Measurements from ENCODE around the gene ZNF423. TPM values are rescaled to one million over a fixed set of nuclear protein-coding genes. Genes with fewer than 3 reads are reported as not detected.

The ZNF423 gene
- total RNA-seq, 1 donor from 2014 or later = 10.7 TPM

- H3K27me3 ChIP-seq (ENCODE audit: low read depth) = no peaks in the 10 kb centered on the region
- no peaks in the 10 kb centered on the region for H3K9me3 ChIP-seq
- ATAC-seq (no peak), DNase-seq (no peak)
- no peaks in the 10 kb centered on the region for H3K4me1 ChIP-seq
- TF ChIP-seq CTCF (IDR thresholded peaks at IDR 0.05) = no peak
- H3K27ac ChIP-seq = no peak overlapping the region
- no peaks in the 10 kb centered on the region for H3K36me3 ChIP-seq
- intact Hi-C loops (cut with DNase I) = no loop called here
- H3K4me3 ChIP-seq = no peak overlapping the region
Measured at GRCh38 chr16:49454426-49455180, 401.3 kb downstream of the ZNF423 start.

GRCh38 chr16:49453983-49454382 is 401.9 kb downstream of the ZNF423 start:
- Histone ChIP-seq H3K27ac (no peak overlapping the region), H3K4me1 (no peaks in the 10 kb centered on the region), H3K27me3 (ENCODE audit: low read depth) (no peaks in the 10 kb centered on the region), H3K9me3 (no peaks in the 10 kb centered on the region), H3K4me3 (no peak overlapping the region), H3K36me3 (no peaks in the 10 kb centered on the region)
- no peak for DNase-seq
- intact Hi-C loops (cut with DNase I) = no loop called here
- ATAC-seq = no peak
- TF ChIP-seq CTCF (IDR thresholded peaks at IDR 0.05) = no peak

- H3K9me3 ChIP-seq = no peaks in the 10 kb centered on the region
- ATAC-seq (no peak), DNase-seq (no peak)
- no peak overlapping the region for H3K4me3 ChIP-seq
- no peaks in the 10 kb centered on the region for H3K4me1 ChIP-seq
- H3K36me3 ChIP-seq = no peaks in the 10 kb centered on the region
- intact Hi-C loops (cut with DNase I) = no loop called here
- H3K27ac ChIP-seq = peak overlapping the region; percentile 51
- H3K27me3 ChIP-seq (ENCODE audit: low read depth) = no peaks in the 10 kb centered on the region
- TF ChIP-seq CTCF (IDR thresholded peaks at IDR 0.05) = no peak
Measured at GRCh38 chr16:49453021-49453420, 402.9 kb downstream of the ZNF423 start.

GRCh38 chr16:49452578-49452977 is 403.3 kb downstream of the ZNF423 start:
- ATAC-seq = no peak
- TF ChIP-seq CTCF (IDR thresholded peaks at IDR 0.05) = no peak
- H3K9me3 ChIP-seq = no peaks in the 10 kb centered on the region
- no peaks in the 10 kb centered on the region for H3K27me3 ChIP-seq (ENCODE audit: low read depth)
- DNase-seq = no peak
- peak overlapping the region; percentile 51 for H3K27ac ChIP-seq
- intact Hi-C loops (cut with DNase I) = no loop called here
- no peak overlapping the region for H3K4me3 ChIP-seq
- no peaks in the 10 kb centered on the region for H3K36me3 ChIP-seq
- no peaks in the 10 kb centered on the region for H3K4me1 ChIP-seq

DNA sequence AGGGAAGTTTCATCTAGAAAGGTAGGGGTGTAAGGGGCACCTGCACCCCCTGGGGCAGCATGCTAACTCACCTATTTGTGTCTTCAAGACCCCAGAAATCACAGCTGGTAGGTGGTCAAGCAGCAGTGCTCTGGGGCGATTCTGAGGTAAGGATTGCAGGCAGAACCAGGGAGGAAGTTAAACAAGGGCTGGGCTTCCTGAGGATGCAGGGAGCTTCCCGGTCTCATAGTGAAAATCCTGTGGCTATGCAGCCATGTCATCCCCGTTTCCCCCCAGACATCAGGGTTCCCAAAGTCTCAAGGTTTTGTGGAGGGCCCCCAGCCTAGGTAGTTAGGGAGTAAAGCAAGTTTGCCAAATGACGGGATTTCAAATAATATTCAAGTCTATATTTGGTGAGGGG is 403.8 kb downstream of the ZNF423 start:
- intact Hi-C loops (cut with DNase I) = no loop called here
- Histone ChIP-seq H3K9me3 (no peaks in the 10 kb centered on the region), H3K4me1 (no peaks in the 10 kb centered on the region), H3K27ac (peak overlapping the region; percentile 51), H3K27me3 (ENCODE audit: low read depth) (no peaks in the 10 kb centered on the region), H3K36me3 (no peaks in the 10 kb centered on the region), H3K4me3 (no peak overlapping the region)
- ATAC-seq (no peak), DNase-seq (no peak)
- no peak for TF ChIP-seq CTCF (IDR thresholded peaks at IDR 0.05)
